B cell (primary cell): ENCODE data around the gene NR4A2. TPM values are rescaled to one million over a fixed set of nuclear protein-coding genes. Genes with fewer than 3 reads are reported as not detected.

Experiments used
- ATAC-seq: fragments of 200-7000 bp; cut with Tn5 transposase; one replicate; pipeline ENCODE4 v1.10.0; 2021; ENCODE audit warnings: low read depth, mild to moderate bottlenecking, moderate number of reproducible peaks, moderate library complexity
- CTCF ChIA-PET: fragments of 350-600 bp; sonication (Branson Sonifier 250); formaldehyde crosslinking; loops from one replicate; lab custom pipeline; 2021; ENCODE audit warnings: antibody characterized with exemption, inconsistent platforms; lab: Charles Lee
- POLR2A ChIA-PET: fragments of 350-600 bp; sonication (Branson Sonifier 250); formaldehyde crosslinking; loops from one replicate; lab custom pipeline; 2021; ENCODE audit warnings: antibody characterized with exemption; lab: Charles Lee
- DNase-seq: peaks from one replicate; pipeline ENCODE4 v3.0.0; 2013
- H2AFZ ChIP-seq: 2 replicates; pipeline ENCODE4 v1.6.1; 2012; ENCODE audit warnings: mild to moderate bottlenecking, low read depth, low read length; ENCODE audit not compliant: insufficient read depth, poor library complexity, severe bottlenecking
- H3K27ac ChIP-seq, 2 donors: 1 replicate in 1 of 2; 2 replicates in 1 of 2; pipeline ENCODE4 v1.5.1; 2012 to 2013; ENCODE audit warnings: low read length in 2 of 2, mild to moderate bottlenecking in 2 of 2, moderate library complexity in 1 of 2
- H3K27me3 ChIP-seq, 4 experiments: fragments of 200-600 bp in 1 of 4; sonication (generic) in 1 of 4; replicated peaks in 1 of 4; 1 replicate in 2 of 4; 2 replicates in 2 of 4; pipeline versions ENCODE4 v1.6.1 to v1.7.0; 2013 to 2016; ENCODE audit warnings: low read length in 3 of 4, mild to moderate bottlenecking in 2 of 4, mixed read lengths in 1 of 4, moderate library complexity in 1 of 4; ENCODE audit not compliant: insufficient read depth in 4 of 4, control insufficient read depth in 3 of 4; ENCODE audit errors: control extremely low read depth in 1 of 4
- H3K36me3 ChIP-seq, 2 experiments: replicated peaks in 1 of 2; 1 replicate in 1 of 2; 2 replicates in 1 of 2; pipeline versions ENCODE4 v1.6.1 to v1.7.1; 2013; ENCODE audit warnings: low read length in 1 of 2; ENCODE audit not compliant: insufficient read depth in 2 of 2, control insufficient read depth in 1 of 2; ENCODE audit errors: control extremely low read depth in 1 of 2, extremely low read depth in 1 of 2
- H3K4me1 ChIP-seq, 2 donors: fragments of 200-600 bp in 1 of 2; sonication (generic) in 1 of 2; 1 replicate in 1 of 2; 2 replicates in 1 of 2; pipeline versions ENCODE4 v1.5.1 to v1.6.1; 2013 to 2017; ENCODE audit warnings: low read length in 2 of 2; ENCODE audit not compliant: control insufficient read depth in 2 of 2, insufficient read depth in 2 of 2
- H3K4me2 ChIP-seq: replicated peaks from 2 replicates; pipeline ENCODE3; 2012; ENCODE audit warnings: mild to moderate bottlenecking, low read depth, low read length; ENCODE audit not compliant: poor library complexity, severe bottlenecking
- H3K4me3 ChIP-seq, 5 experiments: fragments of 200-600 bp in 1 of 5; sonication (generic) in 1 of 5; 1 replicate in 3 of 5; 2 replicates in 2 of 5; pipeline versions ENCODE4 v1.5.1 to v1.7.0; 2011 to 2016; ENCODE audit warnings: low read length in 4 of 5, mild to moderate bottlenecking in 4 of 5, low read depth in 2 of 5, control low read depth in 1 of 5, moderate library complexity in 1 of 5; ENCODE audit not compliant: insufficient read depth in 1 of 5; ENCODE audit errors: control extremely low read depth in 1 of 5, extremely low read depth in 1 of 5
- H3K79me2 ChIP-seq: fragments of 200-600 bp; sonication (generic); one replicate; pipeline ENCODE4 v1.6.0; 2016; ENCODE audit warnings: low read length; ENCODE audit not compliant: control insufficient read depth, insufficient read depth
- H3K9ac ChIP-seq: fragments of 200-600 bp; sonication (generic); 2 replicates; pipeline ENCODE4 v1.6.1; 2017; ENCODE audit warnings: mild to moderate bottlenecking, low read length, moderate library complexity
- H3K9me3 ChIP-seq, 3 donors: one replicate each; pipeline versions ENCODE4 v1.6.1 to v1.7.1; 2013; ENCODE audit warnings: low read length in 2 of 3; ENCODE audit not compliant: control insufficient read depth in 2 of 3, insufficient read depth in 1 of 3; ENCODE audit errors: control extremely low read depth in 1 of 3
- H4K20me1 ChIP-seq: 2 replicates; pipeline ENCODE4 v1.6.0; 2012; ENCODE audit warnings: mild to moderate bottlenecking, low read length; ENCODE audit not compliant: insufficient read depth, control insufficient read depth, poor library complexity, severe bottlenecking
- H3K27ac Mint-ChIP-seq: one replicate; pipeline ENCODE4 v1.8.0; 2021; ENCODE audit warnings: mixed read lengths
- H3K27me3 Mint-ChIP-seq: one replicate; pipeline ENCODE4 v1.8.0; 2021; ENCODE audit warnings: mixed read lengths
- H3K4me1 Mint-ChIP-seq: one replicate; pipeline ENCODE4 v1.8.0; 2021; ENCODE audit warnings: mixed read lengths
- H3K4me3 Mint-ChIP-seq: one replicate; pipeline ENCODE4 v1.8.0; 2021; ENCODE audit warnings: mixed read lengths
- H3K9me3 Mint-ChIP-seq: one replicate; pipeline ENCODE4 v1.8.0; 2022; ENCODE audit warnings: mixed read lengths; ENCODE audit not compliant: insufficient read depth
- EZH2 ChIP-seq: IDR thresholded peaks from 2 replicates; pipeline ENCODE4 v1.6.1; 2012; ENCODE audit warnings: borderline replicate concordance, low read depth, mild to moderate bottlenecking, moderate library complexity, low read length; ENCODE audit not compliant: insufficient read depth, poor library complexity, severe bottlenecking
- whole genome bisulfite sequencing: methylation state at CpG from one replicate; pipeline ENCODE4 v1.1.5; 2013; ENCODE audit warnings: missing lambda C conversion rate; ENCODE audit not compliant: insufficient coverage; 5-methylcytosine and 5-hydroxymethylcytosine counted together
- intact Hi-C: fragments of 100-400 bp; cut with micrococcal nuclease; formaldehyde crosslinking; loops from one replicate; pipeline ENCODE4 v1.10.0; 2022
- polyA plus RNA-seq: library from polyadenylated mRNA; depleted of rRNA; stranded (reverse); fragments of >200 nt; gene quantifications from 2 replicates; pipeline ENCODE4 v1.2.3, GENCODE V29; 2012
- total RNA-seq, 2 donors: library from RNA; stranded (reverse); fragments of 120-200 nt in 1 of 2; gene quantifications; 1 replicate in 1 of 2; 2 replicates in 1 of 2; pipeline versions ENCODE4 v1.2.3 to v1.2.4, GENCODE V29; 2013 to 2022
- TF ChIP-seq, protein P1 (sequence below): fragments of 200-600 bp; IDR thresholded peaks from one replicate; pipeline ENCODE4 v1.8.0; 2022; ENCODE audit warnings: antibody characterized with exemption, mild to moderate bottlenecking

NR4A2 gene
- total and polyA plus RNA-seq, 2 donors (not counting 1 experiment from before 2014, with no cell fraction given) = 30.6 to 177 TPM

DNA sequence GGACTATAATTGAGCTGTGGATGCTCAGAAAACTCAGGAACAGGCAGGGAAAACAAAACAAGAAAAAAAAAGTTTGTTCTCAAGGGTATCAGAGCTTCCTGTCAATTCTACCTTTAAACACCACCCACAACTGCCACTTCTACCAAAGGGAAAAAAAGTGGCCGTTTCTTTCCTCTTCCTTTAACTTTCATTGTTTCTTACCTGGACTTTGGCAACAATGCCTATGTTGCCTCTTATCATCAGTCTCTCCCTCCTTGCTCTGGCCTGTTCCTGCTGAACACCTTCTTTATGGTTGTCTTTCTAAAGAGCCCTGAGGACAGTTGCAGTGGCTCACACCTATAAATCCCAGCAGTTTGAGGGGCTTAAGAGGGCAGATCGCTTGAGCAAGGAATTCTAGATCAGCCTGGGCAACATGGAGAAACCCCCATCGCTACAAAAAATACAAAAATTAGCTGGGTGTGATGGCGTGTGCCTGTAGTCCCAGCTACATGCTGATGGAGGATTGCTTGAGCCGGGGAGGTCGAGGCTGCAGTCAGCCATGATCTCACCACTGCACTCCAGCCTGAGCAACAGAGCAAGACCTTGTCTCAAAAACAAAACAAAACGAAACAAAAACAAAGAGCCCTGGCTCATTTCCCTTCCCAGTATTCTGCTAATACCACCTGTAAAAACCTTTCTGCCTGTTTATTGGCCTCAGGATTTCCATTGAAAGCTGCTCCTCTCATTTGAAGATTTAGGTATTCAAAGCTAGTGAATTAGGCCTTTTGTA, 18.0 kb upstream of the NR4A2 start:
- H3K36me3 ChIP-seq = no peaks in the 10 kb centered on the region
- no peaks in the 10 kb centered on the region for H3K4me1 Mint-ChIP-seq
- CTCF ChIA-PET = interaction anchor here (1.5 kb wide), 2 partner anchors 15 to 50 kb away, joined by 3 read pairs; no protein-coding TSS in a partner anchor
- H4K20me1 ChIP-seq = no peaks in the 10 kb centered on the region
- no peak overlapping the region for H3K27ac ChIP-seq
- intact Hi-C loops = no loop called here
- H3K27me3 Mint-ChIP-seq = no peaks in the 10 kb centered on the region
- H3K4me2 ChIP-seq = no peak overlapping the region
- H3K4me1 ChIP-seq = no peaks in the 10 kb centered on the region
- WGBS = 97% methylated on average over 6 of the region's 7 CpGs
- DNase-seq = no peak
- H3K9ac ChIP-seq = no peak overlapping the region
- no peaks in the 10 kb centered on the region for H3K27me3 ChIP-seq
- no peaks in the 10 kb centered on the region for H3K9me3 ChIP-seq
- H3K4me3 Mint-ChIP-seq = no peak overlapping the region
- no peaks in the 10 kb centered on the region for H3K79me2 ChIP-seq
- POLR2A ChIA-PET = no interaction called here
- TF ChIP-seq, protein P1, sequence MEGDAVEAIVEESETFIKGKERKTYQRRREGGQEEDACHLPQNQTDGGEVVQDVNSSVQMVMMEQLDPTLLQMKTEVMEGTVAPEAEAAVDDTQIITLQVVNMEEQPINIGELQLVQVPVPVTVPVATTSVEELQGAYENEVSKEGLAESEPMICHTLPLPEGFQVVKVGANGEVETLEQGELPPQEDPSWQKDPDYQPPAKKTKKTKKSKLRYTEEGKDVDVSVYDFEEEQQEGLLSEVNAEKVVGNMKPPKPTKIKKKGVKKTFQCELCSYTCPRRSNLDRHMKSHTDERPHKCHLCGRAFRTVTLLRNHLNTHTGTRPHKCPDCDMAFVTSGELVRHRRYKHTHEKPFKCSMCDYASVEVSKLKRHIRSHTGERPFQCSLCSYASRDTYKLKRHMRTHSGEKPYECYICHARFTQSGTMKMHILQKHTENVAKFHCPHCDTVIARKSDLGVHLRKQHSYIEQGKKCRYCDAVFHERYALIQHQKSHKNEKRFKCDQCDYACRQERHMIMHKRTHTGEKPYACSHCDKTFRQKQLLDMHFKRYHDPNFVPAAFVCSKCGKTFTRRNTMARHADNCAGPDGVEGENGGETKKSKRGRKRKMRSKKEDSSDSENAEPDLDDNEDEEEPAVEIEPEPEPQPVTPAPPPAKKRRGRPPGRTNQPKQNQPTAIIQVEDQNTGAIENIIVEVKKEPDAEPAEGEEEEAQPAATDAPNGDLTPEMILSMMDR = no peak
- no peak for TF ChIP-seq EZH2
- no peak overlapping the region for H3K4me3 ChIP-seq
- no peak for ATAC-seq
- no peak overlapping the region for H3K27ac Mint-ChIP-seq
- H2AFZ ChIP-seq = no peak overlapping the region
- H3K9me3 Mint-ChIP-seq = no peaks in the 10 kb centered on the region

DNA sequence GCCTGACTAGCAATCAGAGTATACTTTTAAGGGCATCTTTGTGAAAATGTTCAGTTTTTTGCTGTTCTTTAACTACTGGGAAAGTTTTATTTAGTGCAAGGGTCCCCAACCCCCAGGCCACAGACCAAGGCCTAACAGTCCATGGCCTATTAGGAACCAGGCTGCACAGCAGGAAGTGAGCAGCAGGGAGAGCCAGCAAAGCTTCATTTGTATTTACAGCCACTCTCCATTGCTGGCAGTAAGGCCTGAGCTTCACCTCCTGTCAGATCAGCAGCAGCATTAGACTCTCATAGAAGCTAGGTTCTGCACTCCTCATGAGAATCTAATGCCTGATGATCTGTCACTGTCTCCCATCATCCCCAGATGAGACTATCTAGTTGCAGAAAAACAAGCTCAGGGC, 17.1 kb upstream of the NR4A2 start:
- H3K4me3 ChIP-seq = no peak overlapping the region
- no peak overlapping the region for H3K27ac ChIP-seq
- no peaks in the 10 kb centered on the region for H4K20me1 ChIP-seq
- no peak overlapping the region for H2AFZ ChIP-seq
- CTCF ChIA-PET = interaction anchor here (1.5 kb wide), 1 partner anchor 14 kb away, joined by 3 read pairs; no protein-coding TSS in a partner anchor
- no peaks in the 10 kb centered on the region for H3K27me3 ChIP-seq
- H3K9ac ChIP-seq = no peak overlapping the region
- H3K4me2 ChIP-seq = no peak overlapping the region
- no peaks in the 10 kb centered on the region for H3K79me2 ChIP-seq
- no peaks in the 10 kb centered on the region for H3K4me1 Mint-ChIP-seq
- no peaks in the 10 kb centered on the region for H3K4me1 ChIP-seq
- no peak for DNase-seq
- no peaks in the 10 kb centered on the region for H3K36me3 ChIP-seq
- H3K27ac Mint-ChIP-seq = no peak overlapping the region
- TF ChIP-seq EZH2 = no peak
- TF ChIP-seq, protein P1 = no peak
- no peaks in the 10 kb centered on the region for H3K9me3 Mint-ChIP-seq
- H3K4me3 Mint-ChIP-seq = no peak overlapping the region
- POLR2A ChIA-PET = no interaction called here
- H3K9me3 ChIP-seq = no peaks in the 10 kb centered on the region
- intact Hi-C loops = loop anchor here (5.0 kb wide), 1 partner anchor 1528 kb away; the partner anchor contains the start of gene ACVR1
- ATAC-seq = no peak
- H3K27me3 Mint-ChIP-seq = no peaks in the 10 kb centered on the region
